ENCODE results near the gene RNF43.

RNF43 gene

GRCh38 chr17:58384897-58385296 is 32.4 kb downstream of the RNF43 start:
- H3K4me3 ChIP-seq (ENCODE audit: control insufficient read depth, low read depth, low read length) = no peak overlapping the region
- no peak for DNase-seq (ENCODE audit: low read depth)
- no peak for TF ChIP-seq CTCF (conservative IDR thresholded peaks at IDR 0.05; ENCODE audit: control insufficient read depth, insufficient read depth, low read depth, low read length)

GRCh38 chr17:58383892-58384462 is 33.4 kb downstream of the RNF43 start:
- DNase-seq (ENCODE audit: low read depth) = no peak
- no peak overlapping the region for H3K4me3 ChIP-seq (ENCODE audit: control insufficient read depth, low read depth, low read length)
- no peak for TF ChIP-seq CTCF (conservative IDR thresholded peaks at IDR 0.05; ENCODE audit: control insufficient read depth, insufficient read depth, low read depth, low read length)

GRCh38 chr17:58382872-58383242 is 34.5 kb downstream of the RNF43 start:
- no peak overlapping the region for H3K4me3 ChIP-seq (ENCODE audit: control insufficient read depth, low read depth, low read length)
- TF ChIP-seq CTCF (conservative IDR thresholded peaks at IDR 0.05; ENCODE audit: control insufficient read depth, insufficient read depth, low read depth, low read length) = no peak
- no peak for DNase-seq (ENCODE audit: low read depth)

GRCh38 chr17:58382108-58382871 is 35.0 kb downstream of the RNF43 start:
- no peak overlapping the region for H3K4me3 ChIP-seq (ENCODE audit: control insufficient read depth, low read depth, low read length)
- TF ChIP-seq CTCF (conservative IDR thresholded peaks at IDR 0.05; ENCODE audit: control insufficient read depth, insufficient read depth, low read depth, low read length) = no peak
- no peak for DNase-seq (ENCODE audit: low read depth)

- H3K4me3 ChIP-seq (ENCODE audit: control insufficient read depth, low read depth, low read length) = no peak overlapping the region
- no peak for TF ChIP-seq CTCF (conservative IDR thresholded peaks at IDR 0.05; ENCODE audit: control insufficient read depth, insufficient read depth, low read depth, low read length)
- no peak for DNase-seq (ENCODE audit: low read depth)
Observed at GRCh38 chr17:58381124-58382035, 36.0 kb downstream of the RNF43 start.

- H3K4me3 ChIP-seq (ENCODE audit: control insufficient read depth, low read depth, low read length) = no peak overlapping the region
- no peak for DNase-seq (ENCODE audit: low read depth)
- TF ChIP-seq CTCF (conservative IDR thresholded peaks at IDR 0.05; ENCODE audit: control insufficient read depth, insufficient read depth, low read depth, low read length) = no peak
Observed at GRCh38 chr17:58380207-58381123, 36.9 kb downstream of the RNF43 start.
